GM12891 (cell line): Measurements from ENCODE around the gene DLG1. TPM values are rescaled to one million over a fixed set of nuclear protein-coding genes. Genes with fewer than 3 reads are reported as not detected.

Experiments
- DNase-seq: peaks from one replicate; pipeline ENCODE4 v3.0.0; 2011; ENCODE audit warnings: low spot score; ENCODE audit not compliant: insufficient read length
- FAIRE-seq: peaks from 2 replicates; lab custom pipeline; 2011; peaks lifted over from hg19 to GRCh38; lab: Jason Lieb, UNC
- PAX5 ChIP-seq: IDR thresholded peaks from 2 replicates; pipeline ENCODE4 v1.6.1; 2011; ENCODE audit warnings: low read length, moderate library complexity, mild to moderate bottlenecking; ENCODE audit not compliant: insufficient read depth, severe bottlenecking
- POLR2A ChIP-seq: IDR thresholded peaks from 2 replicates; pipeline ENCODE4 v1.6.1; 2011; ENCODE audit warnings: low read depth, low read length, control low read depth
- POLR2AphosphoS5 ChIP-seq: IDR thresholded peaks from 2 replicates; pipeline ENCODE4 v1.6.1; 2011; ENCODE audit warnings: low read depth, low read length, control low read depth
- POU2F2 ChIP-seq: IDR thresholded peaks from 2 replicates; pipeline ENCODE4 v1.6.1; 2011; ENCODE audit warnings: low read depth, mild to moderate bottlenecking, control low read depth, low read length, moderate library complexity
- SPI1 ChIP-seq: IDR thresholded peaks from 2 replicates; pipeline ENCODE4 v1.6.1; 2011; ENCODE audit warnings: low read depth, low read length, control low read depth
- TAF1 ChIP-seq: IDR thresholded peaks from 2 replicates; pipeline ENCODE4 v1.6.1; 2011; ENCODE audit warnings: low read depth, low read length, control low read depth
- polyA plus RNA-seq: library from polyadenylated mRNA; unstranded; fragments of >200 nt; gene quantifications from one replicate; pipeline ENCODE4 v1.2.1, GENCODE V29; 2012; ENCODE audit warnings: low read depth, missing spikeins, inconsistent platforms; ENCODE audit not compliant: missing spikeins

Gene DLG1
- polyA plus RNA-seq, result 18.2 TPM

GRCh38 chr3:197298341-197298944 lies at the start of gene DLG1:
DLG1 (minus strand) TSS chr3:197298612; CDS start chr3:197297204, 1,408 bp downstream.
- DNase-seq (peak; percentile 80), FAIRE-seq (peak; percentile 65)
- peak; percentile 50; the same call in 1 of the 2 replicates for TF ChIP-seq POLR2A
- 0 out of 2 replicates have a peak, but pooled peaks have one; percentile 30 for TF ChIP-seq POU2F2
- TF ChIP-seq PAX5, result no peak

GRCh38 chr3:197348014-197348413 lies 49.6 kb upstream of the DLG1 start:
- TF ChIP-seq SPI1, result no peak
- no peak for TF ChIP-seq POLR2AphosphoS5
- TF ChIP-seq POLR2A, result no peak
- DNase-seq (no peak), FAIRE-seq (no peak)

GRCh38 chr3:197345390-197345789 lies 47.0 kb upstream of the DLG1 start:
- no peak for FAIRE-seq

DNA sequence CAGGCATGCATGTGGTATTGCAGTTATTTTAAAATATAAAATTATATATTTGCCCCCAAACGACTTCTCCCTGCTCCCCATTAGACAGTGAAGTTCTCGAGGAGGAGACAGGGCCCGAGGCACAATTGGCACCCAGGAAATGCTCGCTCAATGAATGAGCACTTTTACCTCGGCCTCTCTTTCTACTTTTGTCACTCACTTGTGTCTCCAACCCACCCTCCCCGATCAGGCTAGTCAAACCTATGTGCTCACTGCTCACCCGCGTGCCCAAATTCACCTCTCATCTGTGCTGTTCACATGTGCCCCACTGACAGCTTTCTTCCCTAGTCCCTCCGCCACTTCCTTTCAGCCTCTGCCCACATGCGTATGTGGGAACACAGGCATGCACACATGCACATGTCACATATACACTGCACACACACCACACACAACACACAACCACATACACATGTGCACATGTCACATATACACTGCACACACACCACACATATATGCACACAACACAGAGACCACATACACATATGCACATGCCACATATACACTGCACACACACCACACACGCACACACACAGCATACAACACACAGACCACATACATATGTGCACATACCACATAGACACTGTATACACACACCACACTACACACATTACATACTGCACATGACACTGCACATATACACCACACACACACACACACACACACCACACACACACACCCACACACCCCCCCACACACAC lies 46.3 kb upstream of the DLG1 start:
- FAIRE-seq (no peak), DNase-seq (no peak)
- TF ChIP-seq TAF1 (no peak), SPI1 (no peak), POLR2AphosphoS5 (no peak), POLR2A (no peak)

More at GRCh38 chr3:197345390-197345789, 47.0 kb upstream of the DLG1 start:
- no peak for TF ChIP-seq TAF1
- no peak for TF ChIP-seq POLR2AphosphoS5
- TF ChIP-seq POU2F2, result no peak
- no peak for DNase-seq

GRCh38 chr3:197343656-197344408 lies 45.4 kb upstream of the DLG1 start:
- TF ChIP-seq PAX5 (no peak), POLR2AphosphoS5 (no peak), SPI1 (no peak), TAF1 (no peak), POU2F2 (no peak), POLR2A (no peak)
- no peak for FAIRE-seq

DNA sequence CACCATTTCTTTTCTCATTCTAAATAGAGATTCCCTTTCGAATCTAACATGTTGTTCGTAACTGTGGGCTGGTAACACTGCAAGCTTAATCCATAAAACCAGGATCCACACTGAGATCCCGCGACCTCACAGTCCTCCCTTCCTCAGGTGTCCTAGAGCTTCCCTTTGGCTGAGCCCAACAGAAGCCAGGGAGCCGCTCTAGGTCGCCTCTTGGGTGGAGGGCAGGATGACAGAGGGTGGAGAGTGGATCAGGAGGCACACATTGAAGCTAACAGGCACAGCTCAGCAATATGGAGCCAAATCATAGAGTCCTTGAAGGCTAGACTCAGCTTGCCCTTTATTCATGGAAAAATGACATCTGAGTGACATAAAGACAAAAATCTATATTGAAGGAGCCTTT lies 44.7 kb upstream of the DLG1 start:
- TF ChIP-seq SPI1, result no peak
- no peak for TF ChIP-seq POU2F2
- TF ChIP-seq POLR2AphosphoS5, result no peak
- FAIRE-seq (no peak), DNase-seq (no peak)

More at GRCh38 chr3:197343656-197344408, 45.4 kb upstream of the DLG1 start:
- DNase-seq, result no peak

DNA sequence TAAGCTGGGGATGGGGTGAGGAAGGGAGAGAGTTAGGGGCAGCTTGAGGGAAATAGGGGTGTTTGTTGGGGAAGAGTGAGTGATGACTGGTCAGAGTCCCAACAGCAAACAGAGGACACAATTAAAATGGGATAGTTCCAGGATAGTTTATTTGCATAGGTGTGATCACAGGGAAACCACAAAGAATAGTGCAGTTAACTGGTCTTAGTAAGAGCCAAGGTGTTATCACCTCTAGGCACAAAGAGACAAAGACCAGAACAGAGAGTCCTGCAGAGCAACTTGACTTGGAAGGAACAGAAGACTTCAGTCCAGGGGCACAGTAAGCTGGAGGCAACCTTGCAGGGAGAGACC lies 42.1 kb upstream of the DLG1 start:
- DNase-seq (no peak), FAIRE-seq (no peak)
- TF ChIP-seq POLR2A, result no peak
- no peak for TF ChIP-seq SPI1
- TF ChIP-seq POLR2AphosphoS5, result no peak
- TF ChIP-seq TAF1, result no peak

DNA sequence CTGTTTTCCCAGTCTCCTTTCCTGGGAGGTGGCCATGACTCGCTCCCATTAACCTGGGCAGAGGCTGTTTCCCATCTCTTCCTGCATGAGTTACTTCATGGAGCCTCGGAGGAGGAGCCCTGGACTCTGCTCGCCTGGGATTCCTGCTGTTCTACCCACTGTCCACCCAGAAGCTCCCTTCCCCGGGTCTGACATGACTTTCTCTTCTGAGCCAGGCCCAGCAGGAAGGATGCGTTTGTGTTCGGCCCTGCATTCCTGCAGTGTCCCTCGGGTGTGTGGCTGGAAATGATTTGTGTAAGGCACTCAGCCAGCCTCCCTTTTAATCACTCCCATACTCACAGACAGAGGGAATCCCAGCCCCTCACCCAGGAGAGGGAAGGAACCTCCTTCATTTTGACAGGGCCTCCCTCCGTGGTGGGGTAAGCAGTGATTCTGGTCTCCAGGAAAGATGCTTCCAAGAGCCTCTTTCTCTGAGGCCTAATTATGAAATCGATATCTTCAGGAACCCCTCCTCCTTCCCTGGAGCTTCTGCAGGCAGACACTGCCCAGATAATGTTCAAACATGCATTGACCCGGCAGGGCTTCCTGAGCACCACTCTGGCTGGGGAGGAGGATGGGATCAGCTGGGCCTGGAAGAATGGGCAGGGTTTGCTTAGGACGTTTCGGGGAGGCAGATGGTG lies 41.6 kb upstream of the DLG1 start:
- TF ChIP-seq TAF1 (no peak), POLR2A (no peak), POU2F2 (no peak), SPI1 (no peak), POLR2AphosphoS5 (no peak), PAX5 (no peak)
- no peak for DNase-seq
- FAIRE-seq, result no peak

DNA sequence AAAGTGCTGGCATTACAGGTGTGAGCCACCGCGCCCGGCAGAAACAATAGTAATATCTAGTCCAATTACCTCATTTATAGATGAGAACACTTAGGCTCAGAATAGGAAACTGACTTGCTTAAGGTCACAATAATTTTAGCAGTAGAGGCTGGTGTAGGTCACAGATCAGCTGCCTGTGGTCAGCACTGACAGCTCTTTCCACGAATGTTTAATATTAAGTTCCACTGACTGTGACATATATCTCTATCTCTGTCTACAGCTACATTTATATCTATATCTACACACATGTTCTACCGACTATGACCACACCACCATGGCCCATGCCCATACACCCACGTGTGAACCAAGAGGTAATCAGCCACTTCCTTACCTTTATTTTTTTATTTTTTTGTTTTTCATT lies 40.2 kb upstream of the DLG1 start:
- no peak for TF ChIP-seq SPI1
- no peak for TF ChIP-seq POU2F2
- no peak for TF ChIP-seq TAF1
- TF ChIP-seq POLR2A, result no peak
- TF ChIP-seq PAX5, result no peak
- no peak for TF ChIP-seq POLR2AphosphoS5
- DNase-seq (no peak), FAIRE-seq (no peak)

DNA sequence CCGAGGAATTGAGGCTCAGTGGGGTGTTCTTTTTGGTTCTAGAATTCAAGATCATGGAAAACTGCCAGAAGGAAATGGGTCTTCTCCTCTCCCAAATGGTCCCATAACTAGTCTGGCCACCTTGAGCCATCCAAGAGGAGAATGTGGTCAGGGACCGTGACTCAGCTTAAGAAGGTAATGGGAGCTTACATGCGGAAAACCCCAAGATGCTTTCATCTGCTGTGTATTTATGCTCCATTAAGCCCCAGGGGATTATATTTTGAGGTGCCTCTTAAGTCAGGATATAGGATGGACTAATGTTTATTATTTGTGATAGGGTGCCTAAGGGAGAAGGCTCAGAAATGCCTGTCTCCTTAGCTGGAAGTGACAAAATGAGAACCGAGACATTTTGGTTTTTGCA lies 39.2 kb upstream of the DLG1 start:
- FAIRE-seq (no peak), DNase-seq (no peak)
- no peak for TF ChIP-seq SPI1
- no peak for TF ChIP-seq POLR2A
- TF ChIP-seq TAF1, result no peak
- TF ChIP-seq POU2F2, result no peak
- TF ChIP-seq POLR2AphosphoS5, result no peak
- no peak for TF ChIP-seq PAX5
